ENCODE measurements around the gene ZNF576. TPM values are rescaled to one million over a fixed set of nuclear protein-coding genes. Genes with fewer than 3 reads are reported as not detected.
"Not testable (repeated sequence)": the region's sequence is repeated elsewhere in the genome, so short reads cannot be mapped to it uniquely, and the experiment has no call there.

The ZNF576 gene
- total RNA-seq = 6.2 and 21.9 TPM in 2 replicates

DNA sequence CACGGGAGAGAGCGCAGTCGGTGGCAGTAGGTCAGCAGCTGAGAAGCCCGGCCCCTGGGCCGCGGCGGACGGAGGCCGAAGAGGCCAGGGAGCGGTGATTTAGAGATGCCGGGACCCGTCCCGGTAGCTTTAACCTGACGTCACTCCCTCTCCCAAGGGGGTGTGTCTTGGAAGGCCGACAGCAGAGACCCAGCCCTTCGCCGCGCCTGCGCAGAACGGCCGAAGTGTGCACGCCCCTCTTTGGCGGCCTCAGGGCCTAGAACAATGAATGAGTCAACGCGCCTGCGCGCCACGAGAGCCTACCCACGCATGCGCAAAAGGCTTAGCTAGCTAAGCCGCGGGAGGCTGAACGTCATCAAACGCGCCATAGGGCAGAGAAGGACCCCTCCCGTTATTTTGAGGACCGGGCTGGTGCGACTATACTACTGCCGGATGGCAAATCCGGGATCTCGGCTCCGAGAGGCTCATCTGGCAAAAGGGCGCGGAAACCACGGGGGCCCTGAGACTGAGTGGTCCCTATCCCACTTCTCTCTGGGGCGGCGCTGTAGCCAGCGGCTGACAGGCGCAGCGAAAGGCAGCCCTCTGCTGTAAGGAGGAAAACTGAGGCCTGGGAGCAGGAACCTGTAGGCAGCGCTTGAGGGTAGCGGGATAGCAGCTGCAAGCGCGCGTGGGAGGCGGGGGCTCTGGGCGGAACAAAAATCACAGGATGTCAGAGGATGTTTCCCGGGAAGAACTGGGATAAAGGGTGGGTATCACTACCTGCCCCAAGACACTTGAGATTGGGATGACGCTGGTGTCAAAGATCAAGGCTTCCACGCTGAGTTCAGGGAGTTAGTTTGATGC is at the start of gene ZNF576, which contains the start of gene IRGQ:
TSS of gene ZNF576 (plus strand) at position 597 of the 843 bp plus-strand sequence. CDS start 514 bp downstream, outside the sequence.
TSS of gene IRGQ (minus strand) at position 136 of the 843 bp plus-strand sequence. CDS start 796 bp downstream, outside the sequence.
- Histone ChIP-seq H3K4me3 (ENCODE audit: low read depth, low read length) (peak within 1 kb of the TSS; percentile 67), H3K36me3 (ENCODE audit: control insufficient read depth, insufficient read depth, low read length) (peaks cover 2% of the 10 kb centered on the region), H3K27me3 (ENCODE audit: control insufficient read depth, insufficient read depth, low read length) (no peaks in the 10 kb centered on the region)
- TF ChIP-seq, protein P1, sequence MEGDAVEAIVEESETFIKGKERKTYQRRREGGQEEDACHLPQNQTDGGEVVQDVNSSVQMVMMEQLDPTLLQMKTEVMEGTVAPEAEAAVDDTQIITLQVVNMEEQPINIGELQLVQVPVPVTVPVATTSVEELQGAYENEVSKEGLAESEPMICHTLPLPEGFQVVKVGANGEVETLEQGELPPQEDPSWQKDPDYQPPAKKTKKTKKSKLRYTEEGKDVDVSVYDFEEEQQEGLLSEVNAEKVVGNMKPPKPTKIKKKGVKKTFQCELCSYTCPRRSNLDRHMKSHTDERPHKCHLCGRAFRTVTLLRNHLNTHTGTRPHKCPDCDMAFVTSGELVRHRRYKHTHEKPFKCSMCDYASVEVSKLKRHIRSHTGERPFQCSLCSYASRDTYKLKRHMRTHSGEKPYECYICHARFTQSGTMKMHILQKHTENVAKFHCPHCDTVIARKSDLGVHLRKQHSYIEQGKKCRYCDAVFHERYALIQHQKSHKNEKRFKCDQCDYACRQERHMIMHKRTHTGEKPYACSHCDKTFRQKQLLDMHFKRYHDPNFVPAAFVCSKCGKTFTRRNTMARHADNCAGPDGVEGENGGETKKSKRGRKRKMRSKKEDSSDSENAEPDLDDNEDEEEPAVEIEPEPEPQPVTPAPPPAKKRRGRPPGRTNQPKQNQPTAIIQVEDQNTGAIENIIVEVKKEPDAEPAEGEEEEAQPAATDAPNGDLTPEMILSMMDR (IDR thresholded peaks at IDR 0.05; ENCODE audit: insufficient read depth, low read length, poor library complexity, severe bottlenecking) = no peak
- peak; percentile 98 for DNase-seq (ENCODE audit: low read depth)

DNA sequence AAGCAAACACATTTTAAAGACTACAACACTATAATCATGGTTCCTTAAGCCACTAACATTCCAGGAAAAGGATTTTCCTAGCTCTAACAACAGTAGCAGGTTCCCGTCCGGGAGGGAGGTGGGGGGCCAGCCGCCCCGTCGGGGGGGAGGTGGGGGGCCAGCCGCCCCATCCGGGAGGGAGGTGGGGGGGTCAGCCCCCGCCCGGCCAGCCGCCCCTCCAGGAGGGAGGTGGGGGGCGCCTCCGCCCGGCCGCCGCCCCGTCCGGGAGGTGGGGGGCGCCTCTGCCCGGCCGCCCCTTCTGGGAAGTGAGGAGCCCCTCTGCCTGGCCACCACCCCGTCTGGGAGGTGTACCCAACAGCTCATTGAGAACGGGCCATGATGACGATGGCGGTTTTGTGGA is 48.5 kb upstream of the ZNF576 start:
- H3K4me3 ChIP-seq (ENCODE audit: low read depth, low read length); H3K27me3 ChIP-seq (ENCODE audit: control insufficient read depth, insufficient read depth, low read length); DNase-seq (ENCODE audit: low read depth); H3K36me3 ChIP-seq (ENCODE audit: control insufficient read depth, insufficient read depth, low read length): not testable (repeated sequence)

GRCh38 chr19:43548706-43549105 is 47.7 kb upstream of the ZNF576 start:
- DNase-seq (ENCODE audit: low read depth) = no peak
- peaks cover 2% of the 10 kb centered on the region for H3K36me3 ChIP-seq (ENCODE audit: control insufficient read depth, insufficient read depth, low read length)
- H3K4me3 ChIP-seq (ENCODE audit: low read depth, low read length) = no peak overlapping the region
- no peaks in the 10 kb centered on the region for H3K27me3 ChIP-seq (ENCODE audit: control insufficient read depth, insufficient read depth, low read length)
- TF ChIP-seq, protein P1 (IDR thresholded peaks at IDR 0.05; ENCODE audit: insufficient read depth, low read length, poor library complexity, severe bottlenecking) = no peak

GRCh38 chr19:43551399-43552197 is 44.8 kb upstream of the ZNF576 start:
- Histone ChIP-seq H3K27me3 (ENCODE audit: control insufficient read depth, insufficient read depth, low read length) (no peaks in the 10 kb centered on the region), H3K4me3 (ENCODE audit: low read depth, low read length) (no peak overlapping the region), H3K36me3 (ENCODE audit: control insufficient read depth, insufficient read depth, low read length) (peaks cover 2% of the 10 kb centered on the region)
- TF ChIP-seq, protein P1 (IDR thresholded peaks at IDR 0.05; ENCODE audit: insufficient read depth, low read length, poor library complexity, severe bottlenecking) = no peak
- no peak for DNase-seq (ENCODE audit: low read depth)

DNA sequence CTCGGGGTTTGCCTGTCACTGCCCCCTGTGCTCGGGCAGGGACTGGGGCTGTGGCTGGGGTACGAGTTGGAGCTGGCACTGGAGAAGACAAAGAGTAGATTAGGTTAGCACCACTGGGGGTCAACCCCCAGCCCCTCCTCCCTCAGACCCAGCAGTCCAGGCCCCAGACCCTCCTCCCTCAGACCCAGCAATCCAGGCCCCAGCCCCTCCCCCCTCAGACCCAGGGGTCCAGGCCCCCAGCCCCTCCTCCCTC is 44.3 kb upstream of the ZNF576 start:
- Histone ChIP-seq H3K36me3 (ENCODE audit: control insufficient read depth, insufficient read depth, low read length) (peaks cover 2% of the 10 kb centered on the region), H3K27me3 (ENCODE audit: control insufficient read depth, insufficient read depth, low read length) (no peaks in the 10 kb centered on the region), H3K4me3 (ENCODE audit: low read depth, low read length) (no peak overlapping the region)
- TF ChIP-seq, protein P1 (IDR thresholded peaks at IDR 0.05; ENCODE audit: insufficient read depth, low read length, poor library complexity, severe bottlenecking) = no peak
- DNase-seq (ENCODE audit: low read depth) = no peak

DNA sequence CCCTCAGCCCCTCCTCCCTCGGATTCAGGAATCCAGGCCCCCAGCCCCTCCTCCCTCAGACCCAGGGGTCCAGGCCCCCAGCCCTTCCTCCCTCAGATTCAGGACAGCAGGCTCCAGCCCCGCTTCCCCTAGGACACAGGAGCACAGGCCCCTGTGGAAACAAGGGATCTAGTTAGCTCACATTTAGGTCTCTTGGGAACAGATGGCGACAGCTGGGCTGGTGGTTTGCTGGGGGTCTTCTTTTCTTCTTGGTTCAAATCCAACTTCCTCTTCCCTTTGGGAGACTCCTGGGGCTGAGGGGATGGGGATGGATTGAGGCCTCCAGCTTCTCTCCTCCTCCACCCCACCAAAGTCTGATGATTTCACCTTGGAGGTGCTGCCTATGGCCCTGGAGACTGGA is 43.8 kb upstream of the ZNF576 start:
- no peaks in the 10 kb centered on the region for H3K27me3 ChIP-seq (ENCODE audit: control insufficient read depth, insufficient read depth, low read length)
- no peak overlapping the region for H3K4me3 ChIP-seq (ENCODE audit: low read depth, low read length)
- no peak for DNase-seq (ENCODE audit: low read depth)
- TF ChIP-seq, protein P1 (IDR thresholded peaks at IDR 0.05; ENCODE audit: insufficient read depth, low read length, poor library complexity, severe bottlenecking) = no peak
- H3K36me3 ChIP-seq (ENCODE audit: control insufficient read depth, insufficient read depth, low read length) = peaks cover 2% of the 10 kb centered on the region

Data from kidney epithelial cell (primary cell).